Ramos (cell line): ENCODE results near the gene TMEM218.

Experiments used
- in situ Hi-C: fragments of 300-500 bp; cut with MboI; formaldehyde crosslinking; loops from one replicate; pipeline ENCODE4 v1.14.3; 2022; ENCODE audit warnings: low sequenced_read_pairs; ENCODE audit not compliant: unreplicated experiment

Gene TMEM218

DNA sequence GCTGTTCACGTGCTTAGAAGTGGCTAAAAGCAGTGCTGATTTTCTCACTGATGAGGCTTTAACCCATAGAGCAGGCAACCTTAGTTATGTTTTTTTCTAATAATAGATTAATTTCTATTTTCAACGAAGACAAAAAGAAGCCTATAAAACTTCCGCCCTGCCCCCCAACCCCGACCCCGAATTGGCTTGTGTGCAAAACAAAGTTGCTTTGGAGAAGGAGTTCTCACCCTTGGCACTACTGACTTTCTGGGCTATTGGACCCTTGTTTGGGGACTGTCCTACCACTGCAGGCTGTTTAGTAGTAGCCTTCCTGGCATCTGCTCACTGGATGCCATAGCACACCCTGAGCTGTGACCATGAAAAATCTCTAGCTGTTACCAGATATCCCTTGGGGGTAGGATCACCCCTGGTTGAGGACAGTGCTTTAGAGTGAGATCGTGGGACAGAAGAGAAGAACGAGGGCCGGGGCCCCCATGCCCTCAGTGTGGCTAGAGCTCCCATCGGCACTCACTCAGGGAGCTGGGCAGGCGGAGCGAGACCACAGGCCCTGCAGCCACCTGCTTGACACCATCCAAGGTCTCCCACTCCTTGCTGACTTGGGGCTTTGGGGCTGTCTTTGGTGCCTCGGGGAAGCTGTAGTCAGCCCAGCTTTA, 31.4 kb downstream of the TMEM218 start:
- in situ Hi-C loops: no loop called here

DNA sequence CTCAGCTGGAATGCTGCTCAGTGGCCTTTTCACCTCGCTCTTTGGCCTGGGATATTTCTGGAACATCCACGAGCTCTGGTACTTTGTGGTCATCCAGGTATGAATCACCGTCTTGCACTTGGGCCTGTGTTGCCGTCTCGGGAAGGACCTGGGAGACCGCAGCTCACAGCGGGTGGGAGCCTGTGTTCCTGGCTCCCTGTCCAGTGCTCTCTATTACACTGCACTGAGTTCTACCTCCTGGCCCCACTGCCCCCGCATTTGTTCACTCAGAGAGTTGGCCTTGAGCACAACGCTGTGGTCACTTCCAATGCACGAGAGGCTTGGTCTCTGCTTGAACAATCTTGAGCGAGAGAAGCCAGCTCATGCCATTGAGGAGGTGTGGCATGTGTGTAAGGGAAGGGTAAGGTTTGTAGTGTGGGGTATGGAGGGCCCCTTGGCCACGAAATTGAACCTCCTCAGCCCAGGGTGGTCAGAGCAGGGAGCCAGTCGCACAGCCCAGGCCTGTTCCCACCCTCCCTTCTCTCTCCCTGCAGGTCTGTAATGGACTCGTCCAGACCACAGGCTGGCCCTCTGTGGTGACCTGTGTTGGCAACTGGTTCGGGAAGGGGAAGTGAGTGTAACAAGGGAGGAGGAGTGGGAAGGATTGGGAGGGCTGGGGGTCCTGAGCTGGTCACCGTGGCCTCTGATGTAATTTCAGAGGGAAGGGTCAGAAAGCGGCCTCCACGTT, 32.1 kb downstream of the TMEM218 start:
- in situ Hi-C loops: no loop called here

DNA sequence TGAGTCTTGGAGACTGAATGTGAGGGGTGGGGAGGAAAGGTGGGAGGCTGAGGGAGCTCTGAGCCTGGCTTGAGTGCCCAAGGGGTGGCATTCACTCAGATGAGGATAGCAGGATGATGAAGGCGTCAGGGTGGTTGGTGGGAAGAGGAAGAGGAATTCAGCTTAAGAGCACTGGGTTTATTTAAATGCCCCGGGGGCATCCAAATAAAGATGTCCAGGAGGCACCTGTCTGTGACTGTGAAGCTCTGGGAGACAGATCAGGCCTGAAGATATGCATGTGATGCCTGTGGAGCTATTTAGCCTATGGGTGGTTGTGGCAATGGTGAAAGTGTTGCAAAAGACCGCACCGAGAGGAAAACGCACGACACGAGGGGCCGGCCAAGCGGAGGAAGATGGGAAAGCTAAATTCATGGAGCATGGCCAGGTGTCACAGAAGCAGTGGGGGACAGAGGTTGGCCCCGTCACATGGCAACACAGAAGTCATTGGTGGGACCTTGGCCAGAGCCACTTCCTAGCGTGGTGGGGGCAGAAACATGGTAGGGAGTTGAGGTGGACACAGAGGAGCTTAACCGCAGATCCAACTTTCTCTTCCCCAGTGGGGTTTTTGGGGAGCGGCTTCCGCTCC, 32.8 kb downstream of the TMEM218 start:
- in situ Hi-C loops: no loop called here

DNA sequence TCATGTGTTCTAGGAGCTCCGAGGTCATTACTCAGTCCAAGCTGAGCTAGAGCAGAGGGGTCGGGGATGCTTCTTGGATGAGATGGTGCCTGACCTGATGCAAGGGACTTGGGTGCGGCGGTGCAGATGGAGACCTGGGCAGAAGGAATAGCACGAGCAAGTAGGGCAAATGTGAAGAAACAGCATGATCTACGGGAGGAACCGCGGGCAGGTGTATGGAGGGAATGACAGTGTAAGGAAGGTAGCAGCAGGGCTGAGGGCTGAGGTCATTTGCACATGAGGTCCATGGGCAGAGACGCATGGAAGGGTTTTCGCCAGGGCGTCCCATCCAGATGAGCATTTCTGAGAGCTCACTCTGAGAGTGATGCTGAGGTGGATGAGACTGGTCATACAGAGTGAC, 33.4 kb downstream of the TMEM218 start:
- in situ Hi-C loops: no loop called here

DNA sequence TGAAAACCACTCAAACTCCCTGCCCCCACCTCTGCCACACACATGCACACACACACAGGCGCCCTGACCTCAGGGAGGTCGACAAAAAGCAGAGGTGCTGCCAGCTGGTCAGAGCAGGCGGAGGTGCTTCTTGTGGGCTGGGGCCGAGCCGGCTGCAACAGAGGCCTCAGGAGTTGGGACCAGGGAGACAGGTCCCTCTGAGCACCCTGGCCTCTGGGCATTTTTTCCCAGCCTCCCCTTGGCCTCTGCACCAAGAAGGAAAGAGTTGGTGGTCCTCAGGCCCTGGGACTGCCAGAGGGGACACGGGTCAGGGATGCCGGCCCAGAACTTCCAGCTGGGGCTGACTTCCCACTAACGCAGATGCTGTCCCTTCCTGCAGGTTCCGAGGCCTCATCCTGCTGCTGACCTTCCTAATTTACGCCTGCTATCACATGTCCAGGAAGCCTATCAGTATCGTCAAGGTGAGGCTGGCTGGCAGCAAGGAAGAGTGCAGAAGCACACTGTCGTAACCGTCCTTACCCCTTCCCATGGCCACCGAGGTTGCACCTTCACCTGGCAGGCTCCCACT, 35.0 kb downstream of the TMEM218 start:
- in situ Hi-C loops: no loop called here

DNA sequence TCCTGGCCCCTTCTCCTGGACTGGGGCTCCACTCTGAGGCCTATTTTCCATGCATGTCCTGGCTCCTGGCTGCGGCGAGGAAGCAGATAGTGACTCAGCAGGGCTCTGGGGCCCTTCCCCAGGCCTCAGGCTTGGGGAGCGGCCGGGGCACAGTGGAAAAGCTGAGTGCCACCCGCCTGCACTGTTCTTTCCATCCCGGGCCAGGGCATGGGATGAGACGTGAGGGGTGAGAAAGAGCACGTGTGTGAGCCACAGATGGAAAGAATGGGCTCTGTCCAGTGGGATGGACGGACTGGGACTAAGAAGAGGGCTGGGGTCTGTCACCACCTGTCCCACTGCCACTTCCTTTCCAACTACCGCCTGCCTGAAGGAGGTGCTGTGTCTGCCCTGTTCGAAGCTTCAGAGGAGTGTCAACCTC, 35.5 kb downstream of the TMEM218 start:
- in situ Hi-C loops: no loop called here

DNA sequence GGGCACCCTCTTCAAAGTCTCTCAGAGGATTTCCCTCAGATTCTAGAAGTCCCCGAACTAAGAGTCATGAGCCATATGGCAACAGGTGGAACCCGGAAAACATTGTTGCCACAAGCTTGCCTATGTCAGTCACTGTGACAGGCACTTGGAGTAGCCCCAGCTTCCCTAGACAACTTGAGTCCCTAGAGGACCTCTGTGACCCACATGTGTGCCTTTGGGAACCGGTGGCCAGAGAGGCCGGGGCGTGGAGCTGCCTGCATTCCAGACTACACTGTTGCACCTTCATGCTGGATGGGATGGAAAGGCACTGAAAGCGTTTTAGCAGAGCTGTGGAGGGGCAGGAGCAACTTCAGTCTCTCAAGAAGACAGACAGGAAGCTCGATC, 36.2 kb downstream of the TMEM218 start:
- in situ Hi-C loops: no loop called here

DNA sequence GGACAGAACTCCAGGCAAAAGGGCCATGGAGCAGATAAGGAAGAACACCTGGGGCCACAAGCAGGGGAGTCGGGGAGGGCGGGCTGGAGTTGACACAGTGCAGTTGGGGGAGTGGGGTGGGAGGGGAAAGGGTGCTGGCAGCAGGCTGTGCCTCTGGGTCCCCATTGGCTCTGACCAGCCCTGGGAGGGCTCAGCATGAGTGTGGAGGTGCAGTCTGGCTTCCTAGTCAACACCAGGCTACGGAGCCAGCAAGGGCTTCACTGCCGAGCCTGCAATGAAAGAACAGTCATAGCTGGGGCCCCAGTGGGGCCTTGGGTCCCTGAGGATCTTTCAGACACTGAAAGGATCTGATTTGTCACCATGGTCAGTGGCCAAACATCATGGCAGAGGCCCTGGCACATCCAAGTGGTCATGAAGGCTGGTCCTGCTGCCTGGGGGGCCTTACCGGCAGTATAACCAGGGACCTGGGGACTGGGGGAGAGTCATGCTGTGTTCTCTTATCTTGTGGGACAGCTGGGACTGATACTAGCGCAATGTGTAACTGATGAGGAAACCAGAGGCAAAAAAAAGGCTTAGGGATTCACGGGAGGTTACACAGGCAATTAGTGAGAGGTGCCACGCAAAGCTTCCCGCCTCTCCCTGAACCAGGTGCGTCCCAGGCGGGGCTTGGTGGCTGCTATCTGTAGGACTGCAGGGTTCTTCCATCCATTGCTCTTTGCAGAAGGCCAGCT, 36.8 kb downstream of the TMEM218 start:
- in situ Hi-C loops: no loop called here

DNA sequence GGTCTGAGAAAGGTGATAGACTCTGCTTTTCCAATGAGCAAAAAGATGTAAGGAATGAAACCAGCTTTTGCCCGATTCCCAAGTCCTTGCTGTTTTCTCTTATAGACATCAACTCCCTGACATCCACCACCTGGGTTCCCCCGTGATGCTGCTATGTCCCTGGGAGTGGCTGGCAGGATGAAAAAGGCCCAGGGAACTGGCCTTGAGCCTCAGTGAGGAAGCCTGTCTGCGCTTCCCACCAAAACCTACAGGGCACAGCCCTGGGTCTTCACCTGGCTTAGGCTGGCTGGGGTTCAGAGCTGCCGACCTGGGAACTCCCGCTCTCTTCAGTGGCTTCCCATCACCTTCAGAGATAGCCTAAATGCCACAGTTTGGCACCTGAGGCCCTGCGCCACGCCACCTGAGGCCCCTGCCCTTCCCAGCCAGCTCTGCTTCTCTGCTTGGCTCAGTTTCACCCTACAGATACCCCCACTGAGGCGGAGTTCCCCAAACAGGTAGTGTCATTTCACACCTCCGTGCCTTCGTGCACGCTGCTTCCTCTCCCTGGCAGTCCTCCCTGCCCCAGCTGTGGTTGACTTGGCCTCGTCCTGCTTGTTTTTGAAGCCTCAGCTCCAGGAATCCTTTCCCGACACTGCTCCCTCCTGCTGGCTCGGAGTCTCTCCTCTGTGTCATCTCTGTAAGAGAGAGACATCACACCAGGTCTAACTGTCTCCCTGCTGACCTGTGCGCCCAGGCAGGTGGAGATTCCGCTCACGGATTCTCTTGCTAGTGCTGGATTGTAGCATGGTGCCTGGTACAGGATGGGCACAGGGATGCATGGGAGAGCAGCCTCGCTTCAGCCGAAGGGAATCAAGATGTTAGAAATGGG, 37.6 kb downstream of the TMEM218 start:
- in situ Hi-C loops: no loop called here

DNA sequence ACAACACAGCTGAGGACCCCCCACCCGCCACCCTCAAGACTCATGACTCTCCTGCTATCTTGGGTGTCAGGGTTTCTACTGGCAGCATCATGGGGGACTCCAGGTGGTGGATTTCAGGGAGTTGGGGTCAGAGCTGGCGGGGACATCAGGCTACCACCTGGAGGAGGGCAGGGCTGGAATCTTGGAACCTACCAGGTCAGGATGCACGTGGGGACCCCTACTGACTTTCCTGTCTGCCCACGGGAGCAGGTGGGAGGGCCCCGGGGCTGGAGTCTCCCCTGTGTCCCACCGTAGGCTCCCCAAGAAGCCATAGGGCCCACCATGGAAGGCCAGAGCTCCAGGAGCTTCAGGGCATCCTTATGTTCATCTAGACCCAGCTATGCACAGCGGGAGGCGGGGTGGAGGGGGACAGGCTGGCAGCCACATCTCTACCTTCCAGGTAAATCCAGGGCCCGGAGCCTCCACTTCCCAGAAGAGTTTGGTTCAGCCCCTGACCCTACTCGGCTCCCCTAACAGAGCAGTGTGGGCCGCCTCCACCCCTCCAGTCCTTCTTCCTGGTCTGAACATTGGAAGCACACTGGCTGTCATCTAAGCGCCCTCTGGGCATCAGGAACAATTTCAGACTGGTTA, 38.4 kb downstream of the TMEM218 start:
- in situ Hi-C loops: no loop called here

DNA sequence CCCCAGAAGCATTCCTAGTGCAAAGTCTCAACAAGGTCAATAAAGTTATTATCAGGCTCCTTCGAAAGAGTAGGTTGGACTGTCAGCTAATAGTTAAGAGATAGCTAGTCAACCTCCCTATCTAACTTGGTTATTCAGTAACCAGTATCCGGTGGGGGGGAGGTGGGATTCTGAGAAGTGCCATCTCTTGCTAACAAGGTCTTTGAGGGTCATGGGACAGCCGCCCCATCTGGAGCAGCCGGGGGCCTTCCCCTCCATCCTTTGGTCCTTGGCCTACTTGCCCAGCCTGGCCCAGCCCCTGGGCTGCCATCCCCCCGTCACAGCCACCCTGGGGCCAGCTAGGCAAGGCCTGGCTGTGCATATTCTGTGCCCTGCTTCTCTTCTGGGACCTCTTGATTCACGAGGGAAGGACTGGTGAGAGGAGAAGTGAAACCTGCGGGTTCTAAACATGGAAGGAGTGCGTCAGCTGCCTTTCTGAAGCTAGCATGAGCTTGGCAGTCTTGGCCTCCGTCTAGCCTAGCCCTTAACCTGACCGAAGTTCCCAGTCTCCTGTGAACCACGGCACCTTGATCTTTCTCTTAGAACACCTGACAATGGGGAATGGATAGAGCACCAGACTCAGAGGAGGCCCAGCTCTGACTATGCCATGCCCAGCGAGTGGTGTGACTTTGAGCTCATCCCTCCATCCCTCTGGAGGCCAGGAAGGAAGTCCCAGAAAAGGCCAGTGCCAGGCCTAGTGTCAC, 39.0 kb downstream of the TMEM218 start:
- in situ Hi-C loops: no loop called here

DNA sequence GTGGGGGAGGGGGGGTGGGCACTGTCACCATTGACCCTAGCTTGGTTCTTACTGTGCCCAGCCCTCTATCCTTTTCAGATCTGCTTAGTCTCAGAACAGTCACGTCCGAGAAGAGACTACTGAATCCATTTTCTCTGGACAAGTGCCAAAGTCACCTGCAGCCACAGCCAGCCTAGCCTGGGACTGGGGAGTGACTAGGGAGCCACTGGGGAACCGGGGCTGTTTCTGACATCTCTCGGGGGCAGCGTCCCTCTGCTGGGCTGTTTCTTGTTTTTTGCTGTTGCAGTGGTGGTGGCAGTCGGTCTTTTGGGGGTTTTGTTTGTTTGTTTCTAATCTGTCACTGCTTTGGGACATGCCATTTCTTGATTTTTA, 39.6 kb downstream of the TMEM218 start:
- in situ Hi-C loops: no loop called here

DNA sequence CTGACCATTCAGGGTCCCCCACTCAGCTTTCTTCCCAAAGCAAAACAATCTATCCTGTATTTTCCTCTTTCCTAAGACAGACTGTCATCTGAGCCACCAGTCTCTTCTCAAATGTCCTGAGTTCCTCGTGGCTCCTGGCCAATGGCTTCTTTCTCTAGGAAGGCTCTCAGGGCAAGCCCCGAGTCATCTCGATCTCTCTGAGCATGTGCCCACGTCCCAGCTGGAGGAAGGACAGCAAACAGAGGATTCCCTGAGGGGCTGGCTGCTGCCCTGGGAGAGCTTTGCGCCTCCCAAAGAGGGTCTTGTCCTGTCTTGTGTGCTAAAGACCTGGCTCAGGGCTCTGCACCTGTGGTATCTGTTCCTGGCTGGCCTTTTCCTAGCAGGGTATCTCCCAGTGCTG, 40.0 kb downstream of the TMEM218 start:
- in situ Hi-C loops: no loop called here

DNA sequence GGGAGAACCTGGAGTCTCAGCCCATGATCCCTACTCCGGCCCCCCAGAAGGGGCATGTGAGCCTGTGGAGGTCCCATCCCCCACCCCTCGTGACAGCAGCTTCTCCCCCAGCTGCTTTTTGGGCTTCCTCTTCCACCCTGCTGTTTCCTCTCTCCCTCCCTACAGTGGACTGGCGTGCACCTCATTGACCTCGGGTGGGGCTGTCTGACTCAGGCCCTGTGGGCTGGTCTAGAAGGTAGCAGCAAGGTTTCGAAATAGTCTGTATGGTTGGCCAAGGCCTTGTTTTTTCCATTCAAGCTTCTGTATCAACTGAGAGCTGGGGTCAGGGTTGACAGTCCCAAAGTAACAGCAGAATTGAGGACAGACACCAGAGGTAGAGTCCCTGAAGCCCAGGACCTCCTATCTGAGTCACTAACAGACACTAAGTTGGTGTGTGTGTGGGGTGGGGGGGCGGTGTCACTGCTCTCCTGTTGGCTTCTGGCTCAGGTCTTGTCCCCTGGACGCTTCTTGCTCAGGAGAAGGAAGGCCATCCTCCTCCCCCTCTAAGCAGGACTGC, 40.6 kb downstream of the TMEM218 start:
- in situ Hi-C loops: no loop called here

DNA sequence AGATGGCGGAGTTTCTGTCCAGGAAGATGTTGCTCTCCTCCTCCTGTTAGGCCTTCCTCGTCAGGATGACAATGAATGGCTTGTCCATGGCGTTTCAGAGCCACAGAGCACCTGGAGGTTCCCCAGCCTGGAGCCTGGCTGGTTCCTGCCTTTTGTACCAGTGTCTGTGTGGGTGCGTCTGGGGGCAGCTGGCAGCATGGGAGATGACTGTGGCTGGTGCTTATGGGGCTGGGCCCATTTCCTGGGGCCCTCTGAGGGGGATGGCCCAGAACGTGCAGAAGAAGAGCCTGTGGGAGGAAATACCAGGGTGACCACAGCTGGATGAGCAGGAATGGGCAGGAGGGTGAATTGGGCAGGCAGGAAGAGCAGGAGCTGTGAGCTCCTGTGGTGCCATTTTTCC, 41.6 kb downstream of the TMEM218 start:
- in situ Hi-C loops: no loop called here

DNA sequence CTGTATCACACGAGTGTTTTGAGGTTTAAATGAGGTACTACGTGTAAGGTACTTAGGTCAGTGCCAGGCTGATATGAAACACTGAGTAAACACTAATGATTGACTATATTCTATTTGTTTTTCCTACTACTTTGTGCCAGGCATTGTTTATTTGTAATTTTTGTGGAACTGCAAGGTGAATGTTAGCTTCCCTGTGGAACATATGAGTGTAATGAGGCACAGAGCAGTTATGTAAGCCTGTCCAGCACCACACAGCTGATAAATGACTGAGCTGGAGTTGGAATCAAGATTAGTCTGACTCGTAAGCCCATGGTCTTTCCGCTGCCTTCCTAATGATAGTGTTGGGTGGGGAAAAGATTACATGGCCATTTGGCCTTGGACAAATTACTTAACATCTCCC, 42.4 kb downstream of the TMEM218 start:
- in situ Hi-C loops: no loop called here

DNA sequence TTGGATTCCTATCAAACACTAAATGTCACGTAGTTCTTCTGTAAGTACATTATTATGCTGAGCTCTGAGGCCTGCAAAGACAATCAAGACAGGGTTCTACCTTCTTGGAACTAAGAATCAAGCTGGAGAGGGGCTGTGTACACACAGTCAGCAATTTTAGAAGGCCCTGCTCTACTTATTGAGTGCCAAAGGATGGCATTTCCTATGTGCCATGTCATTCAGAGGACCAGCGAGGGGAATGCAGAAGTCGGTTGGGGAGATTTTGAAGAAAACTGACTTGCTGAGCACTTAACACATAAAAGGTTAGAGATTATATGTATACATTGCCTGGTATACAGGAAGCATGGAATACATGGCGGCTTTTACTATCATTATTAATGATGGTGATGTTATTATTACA, 43.1 kb downstream of the TMEM218 start:
- in situ Hi-C loops: no loop called here

DNA sequence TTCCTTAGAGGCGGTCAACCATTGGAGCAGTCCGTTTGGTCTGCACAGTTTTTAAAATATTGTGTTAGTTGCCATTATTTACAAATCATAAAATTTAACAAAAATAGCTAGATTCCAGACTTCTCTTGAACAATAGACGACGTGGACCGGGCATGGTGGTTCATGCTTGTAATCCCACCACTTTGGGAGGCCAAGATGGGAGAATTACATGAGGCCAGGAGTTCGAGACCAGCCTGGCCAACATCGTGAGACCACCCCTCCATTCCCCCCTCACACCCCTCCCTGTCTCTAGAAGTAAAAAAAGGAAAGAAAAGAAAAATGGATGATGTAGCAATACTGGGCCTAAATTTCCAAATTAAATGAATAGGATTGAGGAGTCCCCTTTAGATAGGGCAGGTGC, 47.4 kb downstream of the TMEM218 start:
- in situ Hi-C loops: no loop called here
